GM12872 (cell line): ENCODE measurements around the gene TTC7B.

Experiments
- TF ChIP-seq, protein P1 (sequence below): IDR thresholded peaks from 3 replicates; pipeline ENCODE4 v1.5.1; 2011; ENCODE audit warnings: low read depth, mild to moderate bottlenecking, low read length, moderate library complexity; ENCODE audit not compliant: insufficient read depth

The TTC7B gene

DNA sequence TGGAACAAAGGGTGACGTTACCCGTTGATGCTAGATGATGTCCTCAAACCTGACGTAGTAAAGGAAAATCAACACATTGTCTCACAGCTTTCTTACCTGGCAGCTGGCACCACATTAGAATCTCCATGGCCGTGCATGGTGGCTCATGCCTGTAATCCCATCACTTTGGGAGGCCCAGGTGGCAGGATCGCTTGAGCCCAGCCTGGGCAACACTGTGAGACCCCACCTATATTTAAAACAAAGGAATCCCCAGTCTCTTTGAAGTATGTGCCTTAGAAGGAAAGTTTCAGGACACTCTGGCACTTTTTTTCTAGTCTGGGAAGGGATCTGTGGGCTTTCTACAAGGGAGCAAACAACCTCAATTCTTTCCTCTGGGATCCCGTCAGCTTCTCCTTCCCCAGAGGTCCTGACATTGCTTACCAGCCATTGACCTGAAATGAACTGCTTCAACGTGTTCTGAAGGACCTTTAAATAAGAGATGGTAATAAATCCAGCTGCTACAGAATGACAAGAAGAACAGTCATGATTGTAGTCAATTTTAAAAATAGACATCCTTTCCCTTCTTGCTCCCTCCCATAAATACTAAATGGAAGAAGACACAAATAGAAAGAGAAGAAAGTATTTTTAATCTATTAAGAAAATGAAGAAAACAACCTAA is 33.7 kb upstream of the TTC7B start:
- TF ChIP-seq, protein P1, sequence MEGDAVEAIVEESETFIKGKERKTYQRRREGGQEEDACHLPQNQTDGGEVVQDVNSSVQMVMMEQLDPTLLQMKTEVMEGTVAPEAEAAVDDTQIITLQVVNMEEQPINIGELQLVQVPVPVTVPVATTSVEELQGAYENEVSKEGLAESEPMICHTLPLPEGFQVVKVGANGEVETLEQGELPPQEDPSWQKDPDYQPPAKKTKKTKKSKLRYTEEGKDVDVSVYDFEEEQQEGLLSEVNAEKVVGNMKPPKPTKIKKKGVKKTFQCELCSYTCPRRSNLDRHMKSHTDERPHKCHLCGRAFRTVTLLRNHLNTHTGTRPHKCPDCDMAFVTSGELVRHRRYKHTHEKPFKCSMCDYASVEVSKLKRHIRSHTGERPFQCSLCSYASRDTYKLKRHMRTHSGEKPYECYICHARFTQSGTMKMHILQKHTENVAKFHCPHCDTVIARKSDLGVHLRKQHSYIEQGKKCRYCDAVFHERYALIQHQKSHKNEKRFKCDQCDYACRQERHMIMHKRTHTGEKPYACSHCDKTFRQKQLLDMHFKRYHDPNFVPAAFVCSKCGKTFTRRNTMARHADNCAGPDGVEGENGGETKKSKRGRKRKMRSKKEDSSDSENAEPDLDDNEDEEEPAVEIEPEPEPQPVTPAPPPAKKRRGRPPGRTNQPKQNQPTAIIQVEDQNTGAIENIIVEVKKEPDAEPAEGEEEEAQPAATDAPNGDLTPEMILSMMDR: no peak

DNA sequence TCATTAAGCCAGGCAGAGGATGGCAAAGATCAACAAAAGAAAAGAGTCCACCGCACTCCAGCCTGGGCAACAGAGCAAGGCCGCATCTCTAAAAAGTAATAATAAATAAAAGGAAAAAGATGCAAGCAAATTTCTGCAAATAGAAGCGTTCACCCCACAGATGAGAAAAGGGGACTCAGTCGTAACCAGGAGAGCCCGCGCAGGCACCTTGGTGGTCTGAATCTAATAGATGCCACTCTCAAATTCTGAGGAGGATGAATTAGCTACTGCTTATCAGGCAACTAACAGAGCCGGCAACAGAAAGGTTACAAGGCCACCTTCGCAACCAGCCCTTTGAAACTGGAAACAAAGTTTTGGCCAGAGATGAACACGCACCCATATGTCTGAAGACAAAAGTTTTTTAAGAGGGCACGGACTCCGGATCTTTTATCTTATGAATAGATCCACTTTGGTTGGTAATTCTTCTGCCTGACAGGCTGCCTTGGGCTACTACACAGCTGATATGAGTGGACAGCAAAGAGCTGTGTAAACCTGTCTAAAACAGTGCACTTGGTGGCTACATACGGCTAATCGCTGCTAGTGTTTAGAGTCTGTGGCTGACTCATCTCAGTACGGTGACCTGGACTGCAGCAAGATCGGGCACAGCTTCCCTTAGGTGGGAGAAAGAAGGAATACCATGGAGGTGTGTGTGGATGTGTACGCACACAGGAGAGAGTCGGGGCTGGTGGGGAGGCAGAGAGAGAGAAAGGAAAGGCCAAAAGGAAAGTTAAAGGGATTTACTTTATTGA is 32.9 kb upstream of the TTC7B start:
- TF ChIP-seq, protein P1: no peak

DNA sequence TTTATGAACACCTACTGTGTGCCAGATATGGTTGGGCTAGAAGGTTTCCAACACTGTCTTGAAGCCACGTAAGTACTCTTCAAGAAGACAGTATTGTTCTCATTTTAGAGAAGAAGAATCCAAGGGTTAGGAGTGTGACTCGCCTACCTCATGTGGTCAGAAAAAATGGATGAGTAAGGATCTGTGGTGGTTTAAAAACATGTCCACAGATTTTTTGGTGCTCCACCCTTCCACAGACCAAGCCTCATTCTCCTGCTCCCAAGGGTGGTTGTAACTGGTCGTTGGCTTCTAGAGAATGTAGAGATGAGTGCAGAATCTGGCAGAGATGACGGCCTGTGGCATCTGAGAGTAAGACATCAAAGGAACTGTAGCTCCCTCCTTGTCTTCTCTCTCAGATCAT is 30.3 kb upstream of the TTC7B start:
- TF ChIP-seq, protein P1: no peak

DNA sequence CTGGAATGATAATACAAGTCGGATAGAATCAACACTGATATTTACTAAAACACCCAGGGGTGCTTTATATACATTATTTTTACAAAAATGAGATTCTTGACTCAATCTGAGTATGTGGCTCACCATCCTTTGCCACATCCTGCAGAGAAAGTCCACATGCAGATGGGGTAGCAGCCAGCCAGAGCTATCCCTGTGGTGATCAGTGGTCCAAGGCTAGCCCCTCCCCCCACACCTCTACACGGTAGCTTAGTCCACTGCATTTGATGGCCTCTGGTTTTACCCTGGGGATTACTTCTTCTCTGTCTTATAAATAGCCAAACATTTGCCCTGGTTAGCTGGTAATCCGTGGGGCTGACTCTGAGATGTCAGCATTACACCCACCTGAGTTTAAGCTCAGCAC is 28.1 kb upstream of the TTC7B start:
- TF ChIP-seq, protein P1: no peak

DNA sequence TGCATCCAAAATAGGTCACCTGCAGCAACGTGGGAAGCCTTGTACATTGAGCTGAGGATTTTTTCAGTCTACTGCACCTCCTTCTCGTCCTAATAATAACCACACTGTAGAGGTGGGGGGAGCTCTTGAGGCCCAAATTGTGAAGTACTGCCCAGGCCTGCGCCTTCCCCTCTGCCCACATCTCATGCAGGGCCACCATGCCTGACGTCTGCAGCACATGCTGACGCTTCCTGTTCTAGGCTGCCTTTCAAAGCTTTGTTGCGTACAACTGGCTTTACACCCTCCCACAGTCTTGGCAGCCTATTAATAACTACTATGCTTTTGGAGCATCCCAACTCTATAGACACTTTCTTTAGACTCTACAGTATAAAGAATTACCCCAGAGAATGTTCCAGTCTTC is 26.5 kb upstream of the TTC7B start:
- TF ChIP-seq, protein P1: no peak

DNA sequence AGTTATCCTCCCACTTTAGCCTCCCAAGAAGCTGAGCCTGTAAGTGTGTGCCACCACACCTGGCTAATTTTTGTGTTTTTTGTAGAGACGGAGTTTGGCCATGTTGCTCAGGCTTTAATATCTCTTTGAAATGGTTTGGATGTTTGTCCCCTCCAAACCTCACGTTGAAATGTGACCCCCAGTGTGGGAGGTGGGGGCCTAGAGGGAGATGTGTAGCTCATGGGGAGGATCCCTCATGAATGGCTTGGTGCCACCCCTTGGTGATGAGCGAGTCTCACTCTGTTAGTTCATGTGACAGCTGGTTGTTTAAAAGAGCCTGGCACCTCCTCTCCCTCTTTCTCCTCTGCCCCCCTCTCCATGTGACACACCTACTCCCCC is 23.6 kb upstream of the TTC7B start:
- TF ChIP-seq, protein P1: no peak

DNA sequence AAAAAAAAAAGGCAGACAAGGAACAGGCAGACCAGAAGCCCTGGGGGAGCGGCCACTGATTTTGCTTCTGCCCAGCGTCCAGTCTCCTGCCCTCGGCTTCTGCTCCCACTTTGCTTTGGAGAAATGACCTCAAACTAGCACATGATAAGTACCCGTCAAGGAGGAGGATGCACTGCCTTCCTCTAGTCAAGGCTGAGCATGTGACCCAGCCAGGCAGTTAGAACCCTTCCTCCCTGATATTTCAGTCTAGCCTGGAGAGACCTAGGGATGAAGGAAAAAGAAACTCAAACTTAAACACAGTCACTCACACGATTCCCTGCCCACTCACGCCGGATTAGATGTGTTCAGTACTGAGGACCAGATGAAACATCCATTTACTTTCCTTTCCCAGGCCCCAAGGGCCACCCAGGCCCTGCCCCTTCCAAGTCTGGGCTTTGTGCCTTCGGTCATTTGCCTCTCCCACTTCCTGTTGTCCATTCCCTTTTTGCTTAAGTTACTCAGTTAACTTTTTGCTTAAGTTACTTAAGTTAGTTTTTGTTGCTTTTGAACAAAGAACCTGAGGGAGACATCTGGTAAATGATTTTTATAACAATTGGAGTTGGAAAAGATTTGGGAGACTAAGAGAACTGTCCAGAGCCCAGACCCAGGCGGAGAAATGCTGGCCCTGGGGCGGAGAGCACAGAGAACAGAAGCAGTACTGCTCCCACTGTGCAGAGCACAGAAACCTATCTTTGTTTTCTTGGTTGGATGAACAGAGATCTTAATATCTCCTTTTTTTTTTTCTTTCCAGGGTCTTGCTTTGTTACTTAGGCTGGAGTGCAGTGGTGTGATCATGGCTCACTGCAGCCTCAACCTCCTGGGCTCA is 23.0 kb upstream of the TTC7B start:
- TF ChIP-seq, protein P1: no peak
